K562 (cell line): ENCODE results near the gene USP10. TPM values are rescaled to one million over a fixed set of nuclear protein-coding genes. Genes with fewer than 3 reads are reported as not detected.

Experiments used
- BMI1 ChIP-seq: fragments of 150-350 bp; IDR thresholded peaks from 2 replicates; pipeline ENCODE4 v1.6.1; 2014; ENCODE audit warnings: low read length
- CEBPB ChIP-seq: fragments of 450-650 bp; IDR thresholded peaks from 2 replicates; pipeline ENCODE4 v1.6.1; 2016; ENCODE audit warnings: missing genetic modification characterization, missing compliant biosample characterization
- CEBPZ ChIP-seq: fragments of 150-350 bp; IDR thresholded peaks from 2 replicates; pipeline ENCODE4 v1.6.1; 2014; ENCODE audit warnings: low read depth, mild to moderate bottlenecking, low read length, borderline replicate concordance
- CGGBP1 ChIP-seq: fragments of 250-450 bp; sonication (Bioruptor Pico); IDR thresholded peaks from 2 replicates; pipeline ENCODE4 v1.9.0; 2021; ENCODE audit warnings: mild to moderate bottlenecking
- ETV1 ChIP-seq: fragments of 450-650 bp; conservative IDR thresholded peaks from 2 replicates; pipeline ENCODE4 v1.6.1; 2016; ENCODE audit warnings: missing genetic modification characterization, control low read depth, low read depth, missing compliant biosample characterization
- HDAC8 ChIP-seq: fragments of 450-650 bp; IDR thresholded peaks from 2 replicates; pipeline ENCODE4 v1.6.1; 2016; ENCODE audit warnings: mild to moderate bottlenecking, missing genetic modification characterization, moderate library complexity, missing compliant biosample characterization
- MCM5 ChIP-seq: fragments of 450-650 bp; IDR thresholded peaks from 2 replicates; pipeline ENCODE4 v1.6.1; 2016; ENCODE audit warnings: low read depth
- MEF2A ChIP-seq: IDR thresholded peaks from 2 replicates; pipeline ENCODE4 v1.6.1; 2011; ENCODE audit warnings: low read depth, mild to moderate bottlenecking, low read length, moderate library complexity; ENCODE audit not compliant: control insufficient read depth
- MXD1 ChIP-seq: fragments of 250-450 bp; sonication (Bioruptor Pico); IDR thresholded peaks from 2 replicates; pipeline ENCODE4 v1.8.0; 2021; ENCODE audit warnings: borderline replicate concordance, mild to moderate bottlenecking, moderate library complexity; ENCODE audit not compliant: poor library complexity, severe bottlenecking
- NR2C2 ChIP-seq, 2 experiments: fragments of 200-800 bp in 1 of 2; sonication (Bioruptor generic) in 1 of 2; sonication (generic) in 1 of 2; formaldehyde crosslinking in 1 of 2; IDR thresholded peaks; 2 replicates each; pipeline versions ENCODE4 v1.6.1 to v1.8.0; 2016 to 2022; ENCODE audit warnings: mild to moderate bottlenecking in 1 of 2, missing compliant biosample characterization in 1 of 2, missing genetic modification characterization in 1 of 2, missing genetic modification reagents in 1 of 2
- PREB ChIP-seq: sonication (generic); formaldehyde crosslinking; IDR thresholded peaks from 2 replicates; pipeline ENCODE4 v1.8.1; 2023; ENCODE audit warnings: mild to moderate bottlenecking, missing genetic modification reagents
- PTBP1 ChIP-seq: fragments of 200-400 bp; formaldehyde crosslinking; IDR thresholded peaks from 2 replicates; pipeline ENCODE4 v1.6.1; 2017; ENCODE audit warnings: low read depth, low read length
- RBBP5 ChIP-seq: fragments of 200-600 bp; sonication (generic); IDR thresholded peaks from 2 replicates; pipeline ENCODE4 v1.6.1; 2012; ENCODE audit warnings: borderline replicate concordance, mild to moderate bottlenecking, low read length, control low read depth, inconsistent platforms; ENCODE audit not compliant: insufficient read depth, poor library complexity, severe bottlenecking
- RNF2 ChIP-seq: sonication (generic); IDR thresholded peaks from 2 replicates; pipeline ENCODE4 v1.6.1; 2016
- WHSC1 ChIP-seq: IDR thresholded peaks from one replicate; pipeline ENCODE4 v1.6.1; 2012; ENCODE audit warnings: low read length, control low read depth, inconsistent platforms
- ZNF282 ChIP-seq: sonication (generic); formaldehyde crosslinking; IDR thresholded peaks from 2 replicates; pipeline ENCODE4 v1.8.1; 2023; ENCODE audit warnings: missing genetic modification reagents
- ZNF324 ChIP-seq: fragments of 250-450 bp; sonication (Bioruptor Pico); IDR thresholded peaks from 2 replicates; pipeline ENCODE4 v1.4.0; 2020; ENCODE audit warnings: mild to moderate bottlenecking
- ZNF408 ChIP-seq: fragments of 250-450 bp; sonication (Bioruptor Pico); IDR thresholded peaks from 2 replicates; pipeline ENCODE4 v1.4.0; 2020; ENCODE audit warnings: low read depth, mild to moderate bottlenecking, moderate library complexity
- ZNF561 ChIP-seq: fragments of 450-650 bp; formaldehyde crosslinking; conservative IDR thresholded peaks from 2 replicates; pipeline ENCODE4 v1.4.0; 2020; ENCODE audit warnings: mild to moderate bottlenecking, moderate library complexity
- ZNF655 ChIP-seq: fragments of 250-450 bp; sonication (Bioruptor Pico); IDR thresholded peaks from 2 replicates; pipeline ENCODE4 v1.5.0; 2021
- ZNF766 ChIP-seq: fragments of 200-800 bp; sonication (Bioruptor generic); conservative IDR thresholded peaks from 2 replicates; pipeline ENCODE4 v1.6.1; 2016; ENCODE audit warnings: missing genetic modification characterization, missing compliant biosample characterization
- polyA plus RNA-seq, 8 experiments: library from polyadenylated mRNA; depleted of rRNA in 4 of 8; stranded (reverse) in 5 of 8; unstranded in 3 of 8; fragments of >200 nt; fragmentation: Nextera tagmentation in 2 of 8; fragmentation: Illumina TruSeq in 1 of 8; extraction: Ambion mirVana in 2 of 8; extraction: Trizol in 1 of 8; gene quantifications; 2 replicates each; pipeline versions ENCODE4 v1.2.1 to v1.2.3, GENCODE V29; 2011 to 2014; ENCODE audit warnings: inconsistent platforms in 1 of 8, missing spikeins in 1 of 8
- total RNA-seq, 7 experiments: library from RNA; depleted of rRNA in 6 of 7; stranded (reverse); fragments of >200 nt in 6 of 7; fragmentation: Illumina TruSeq in 2 of 7; extraction: Trizol in 2 of 7; gene quantifications; 2 replicates each; pipeline versions ENCODE4 v1.2.1 to v1.2.3, GENCODE V29; 2011 to 2021; ENCODE audit warnings: low replicate concordance in 1 of 7

The USP10 gene
- total and polyA plus RNA-seq, 9 of the 15 experiments (the other 6 are each of a cell fraction or from before 2014, with no cell fraction given), result 61.7 to 197 (median 116) TPM

GRCh38 chr16:84810518-84811273 lies 110.9 kb downstream of the USP10 start (continued):
- TF ChIP-seq NR2C2 (CRISPR knock-in tag; IDR thresholded peaks at IDR 0.05) (no peak), NR2C2 (tag; IDR thresholded peaks at IDR 0.05) (peak; percentile 18; the same call in 1 of the 2 replicates), HDAC8 (tag) (no peak), MCM5 (no peak), ZNF561 (CRISPR knock-in tag) (no peak), ZNF655 (CRISPR knock-in tag) (no peak), CGGBP1 (CRISPR knock-in tag) (no peak), ETV1 (peak; percentile 58), RNF2 (no peak), ZNF766 (CRISPR knock-in tag) (no peak), MXD1 (no peak), ZNF324 (CRISPR knock-in tag) (no peak), PTBP1 (no peak), ZNF408 (CRISPR knock-in tag) (no peak), PREB (CRISPR knock-in tag) (no peak), CEBPB (tag) (no peak; the same call in 1 of the 2 replicates), WHSC1 (no peak), ZNF282 (CRISPR knock-in tag) (no peak), MEF2A (no peak), BMI1 (no peak), RBBP5 (no peak), CEBPZ (no peak)
